ENCODE data around the gene ARL4C. TPM values are rescaled to one million over a fixed set of nuclear protein-coding genes. Genes with fewer than 3 reads are reported as not detected.
A peak's percentile ranks its signal among the peaks of the same experiment; 100 is the strongest.

ARL4C gene
- total RNA-seq, 1 experiment from 2014 or later: 151 TPM

DNA sequence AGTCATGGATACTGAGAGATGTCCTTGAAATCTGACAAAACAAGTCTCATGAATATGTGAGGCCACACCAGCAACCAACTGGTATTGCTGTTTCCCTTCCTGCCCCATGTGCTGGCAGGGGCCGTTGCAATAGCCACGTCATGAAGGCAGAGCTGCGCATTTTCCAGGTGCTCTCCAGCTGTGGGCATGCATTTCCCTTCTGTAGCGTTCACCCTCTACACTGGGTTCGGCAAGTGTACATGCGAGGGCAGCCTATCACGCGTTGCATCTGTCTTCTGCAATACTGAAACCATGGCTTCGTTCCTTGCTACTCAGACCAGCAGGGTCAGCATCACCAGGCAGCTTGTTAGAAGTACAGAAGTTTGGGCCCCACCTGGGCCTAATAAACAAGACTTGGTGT is 17.4 kb downstream of the ARL4C start:
- Histone ChIP-seq H3K4me3 (ENCODE audit: low read depth in 2 of 2, low read length in 2 of 2) (no peak overlapping the region), H3K4me1 (ENCODE audit: control insufficient read depth, insufficient read depth, low read length) (0 out of 2 replicates have a peak, but pooled peaks cover 4% of the 10 kb centered on the region), H3K27ac (ENCODE audit: low read length) (peak overlapping the region; percentile 48; the same call in 1 of the 2 replicates), H3K9me3 (ENCODE audit: control insufficient read depth, insufficient read depth, low read depth, low read length) (no peaks in the 10 kb centered on the region), H3K36me3 (ENCODE audit: control insufficient read depth, insufficient read depth, low read length) (no peaks in the 10 kb centered on the region), H3K27me3 (ENCODE audit: control insufficient read depth, insufficient read depth, low read length) (no peaks in the 10 kb centered on the region)
- ATAC-seq (no peak), DNase-seq (ENCODE audit: low read depth, low spot score) (no peak)
- in situ Hi-C loops (cut with HindIII; ENCODE audit: low pct_unique_long_range_greater_than_20kb, low sequenced_read_pairs) (no loop called here), intact Hi-C loops (cut with micrococcal nuclease; ENCODE audit: unreplicated experiment) (no loop called here)
- TF ChIP-seq SIN3A (IDR thresholded peaks at IDR 0.05; ENCODE audit: borderline replicate concordance, insufficient read depth, low read depth, low read length) (no peak), REST (IDR thresholded peaks at IDR 0.05; ENCODE audit: insufficient read depth in 1 of 2, low read depth in 2 of 2, low read length in 1 of 2) (no peak), POLR2AphosphoS5 (IDR thresholded peaks at IDR 0.05; ENCODE audit: low read depth, low read length) (no peak), TCF7L2 (IDR thresholded peaks at IDR 0.05; ENCODE audit: low read depth, low read length) (no peak)
- TF ChIP-seq, protein P1, sequence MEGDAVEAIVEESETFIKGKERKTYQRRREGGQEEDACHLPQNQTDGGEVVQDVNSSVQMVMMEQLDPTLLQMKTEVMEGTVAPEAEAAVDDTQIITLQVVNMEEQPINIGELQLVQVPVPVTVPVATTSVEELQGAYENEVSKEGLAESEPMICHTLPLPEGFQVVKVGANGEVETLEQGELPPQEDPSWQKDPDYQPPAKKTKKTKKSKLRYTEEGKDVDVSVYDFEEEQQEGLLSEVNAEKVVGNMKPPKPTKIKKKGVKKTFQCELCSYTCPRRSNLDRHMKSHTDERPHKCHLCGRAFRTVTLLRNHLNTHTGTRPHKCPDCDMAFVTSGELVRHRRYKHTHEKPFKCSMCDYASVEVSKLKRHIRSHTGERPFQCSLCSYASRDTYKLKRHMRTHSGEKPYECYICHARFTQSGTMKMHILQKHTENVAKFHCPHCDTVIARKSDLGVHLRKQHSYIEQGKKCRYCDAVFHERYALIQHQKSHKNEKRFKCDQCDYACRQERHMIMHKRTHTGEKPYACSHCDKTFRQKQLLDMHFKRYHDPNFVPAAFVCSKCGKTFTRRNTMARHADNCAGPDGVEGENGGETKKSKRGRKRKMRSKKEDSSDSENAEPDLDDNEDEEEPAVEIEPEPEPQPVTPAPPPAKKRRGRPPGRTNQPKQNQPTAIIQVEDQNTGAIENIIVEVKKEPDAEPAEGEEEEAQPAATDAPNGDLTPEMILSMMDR (IDR thresholded peaks at IDR 0.05): no peak
- POLR2A ChIA-PET: no interaction called here
- CTCF ChIA-PET: interaction anchor here (0.7 kb wide), 1 partner anchor 638 kb away, joined by 5 read pairs; no protein-coding TSS in a partner anchor
- BruUV-seq (replicated peaks): no TSS peak

DNA sequence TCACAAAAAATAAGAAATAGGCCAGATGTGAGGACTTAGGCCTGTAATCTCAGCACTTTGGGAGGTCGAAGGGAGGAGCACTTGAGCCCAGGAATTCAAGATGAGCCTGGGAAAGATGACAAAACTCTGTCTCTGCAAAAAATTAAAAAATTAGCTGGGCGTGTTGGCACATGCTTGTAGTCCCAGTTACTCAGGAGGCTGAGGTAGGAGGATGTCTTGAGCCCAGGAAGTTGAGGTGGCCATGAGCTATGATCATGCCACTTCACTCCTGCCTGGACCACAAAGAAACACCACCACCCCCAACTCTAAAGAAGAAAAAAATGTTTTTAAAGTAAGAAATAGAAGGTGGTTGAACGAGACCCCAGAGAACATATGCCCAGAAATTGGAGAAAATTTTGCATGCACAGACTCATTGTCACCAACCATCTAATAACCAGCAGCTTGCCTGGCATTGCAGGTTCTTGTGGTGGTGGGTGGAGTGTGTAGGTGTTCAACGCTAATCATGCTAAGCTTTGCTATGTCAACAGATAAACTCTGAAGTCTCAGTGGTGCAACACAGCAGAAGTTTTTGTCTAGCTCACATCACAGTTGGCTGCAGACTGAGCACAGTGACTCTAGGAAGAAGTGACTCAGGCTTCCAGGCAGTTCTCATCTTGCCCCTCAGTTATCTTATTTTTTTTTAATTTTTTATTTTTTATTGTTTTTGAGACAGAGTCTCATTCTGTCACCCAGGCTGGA is 18.6 kb downstream of the ARL4C start:
- peak overlapping the region; percentile 5; the same call in 1 of the 2 replicates for H3K27ac ChIP-seq (ENCODE audit: low read length)
- in situ Hi-C loops (cut with HindIII; ENCODE audit: low pct_unique_long_range_greater_than_20kb, low sequenced_read_pairs) (no loop called here), intact Hi-C loops (cut with micrococcal nuclease; ENCODE audit: unreplicated experiment) (no loop called here)
- BruUV-seq (replicated peaks): no TSS peak
- no peaks in the 10 kb centered on the region for H3K27me3 ChIP-seq (ENCODE audit: control insufficient read depth, insufficient read depth, low read length)
- CTCF ChIA-PET: no interaction called here
- DNase-seq (ENCODE audit: low read depth, low spot score) (no peak), ATAC-seq (no peak)
- TF ChIP-seq SIN3A (IDR thresholded peaks at IDR 0.05; ENCODE audit: borderline replicate concordance, insufficient read depth, low read depth, low read length) (no peak), REST (IDR thresholded peaks at IDR 0.05; ENCODE audit: insufficient read depth in 1 of 2, low read depth in 2 of 2, low read length in 1 of 2) (no peak), POLR2AphosphoS5 (IDR thresholded peaks at IDR 0.05; ENCODE audit: low read depth, low read length) (no peak), TCF7L2 (IDR thresholded peaks at IDR 0.05; ENCODE audit: low read depth, low read length) (no peak)
- TF ChIP-seq, protein P1 (IDR thresholded peaks at IDR 0.05): no peak
- H3K36me3 ChIP-seq (ENCODE audit: control insufficient read depth, insufficient read depth, low read length): no peaks in the 10 kb centered on the region
- H3K4me3 ChIP-seq (ENCODE audit: low read depth in 2 of 2, low read length in 2 of 2): no peak overlapping the region
- H3K4me1 ChIP-seq (ENCODE audit: control insufficient read depth, insufficient read depth, low read length): 0 out of 2 replicates have a peak, but pooled peaks cover 4% of the 10 kb centered on the region
- no peaks in the 10 kb centered on the region for H3K9me3 ChIP-seq (ENCODE audit: control insufficient read depth, insufficient read depth, low read depth, low read length)
- POLR2A ChIA-PET: no interaction called here

Data from Panc1 (cell line).